GM12801 (cell line): ENCODE results near the gene MED10.

Experiments
- TF ChIP-seq, protein P1 (sequence below): IDR thresholded peaks from one replicate; pipeline ENCODE4 v1.5.1; 2011; ENCODE audit warnings: control low read depth; ENCODE audit not compliant: insufficient read length; ENCODE audit errors: extremely low read depth

The MED10 gene

DNA sequence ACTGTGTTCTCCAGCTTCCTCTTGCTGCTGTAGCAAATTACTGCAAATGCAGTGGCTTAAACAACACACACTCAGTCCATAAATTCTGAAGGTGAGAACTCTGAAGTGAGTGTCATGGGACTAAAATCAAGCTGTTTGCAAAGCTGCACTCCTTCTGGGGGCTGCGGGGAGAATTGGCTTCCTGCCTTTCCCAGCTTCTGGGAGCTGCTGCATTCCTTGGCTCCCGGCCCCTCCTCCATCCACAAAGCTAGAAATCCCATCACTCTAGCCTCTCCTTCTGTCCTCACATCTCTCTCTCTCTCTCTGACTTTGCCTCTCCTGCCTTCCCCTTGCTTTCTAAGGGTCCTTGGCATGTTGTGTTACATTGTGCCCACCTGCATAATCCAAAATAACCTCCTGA is 14.2 kb upstream of the MED10 start:
- TF ChIP-seq, protein P1, sequence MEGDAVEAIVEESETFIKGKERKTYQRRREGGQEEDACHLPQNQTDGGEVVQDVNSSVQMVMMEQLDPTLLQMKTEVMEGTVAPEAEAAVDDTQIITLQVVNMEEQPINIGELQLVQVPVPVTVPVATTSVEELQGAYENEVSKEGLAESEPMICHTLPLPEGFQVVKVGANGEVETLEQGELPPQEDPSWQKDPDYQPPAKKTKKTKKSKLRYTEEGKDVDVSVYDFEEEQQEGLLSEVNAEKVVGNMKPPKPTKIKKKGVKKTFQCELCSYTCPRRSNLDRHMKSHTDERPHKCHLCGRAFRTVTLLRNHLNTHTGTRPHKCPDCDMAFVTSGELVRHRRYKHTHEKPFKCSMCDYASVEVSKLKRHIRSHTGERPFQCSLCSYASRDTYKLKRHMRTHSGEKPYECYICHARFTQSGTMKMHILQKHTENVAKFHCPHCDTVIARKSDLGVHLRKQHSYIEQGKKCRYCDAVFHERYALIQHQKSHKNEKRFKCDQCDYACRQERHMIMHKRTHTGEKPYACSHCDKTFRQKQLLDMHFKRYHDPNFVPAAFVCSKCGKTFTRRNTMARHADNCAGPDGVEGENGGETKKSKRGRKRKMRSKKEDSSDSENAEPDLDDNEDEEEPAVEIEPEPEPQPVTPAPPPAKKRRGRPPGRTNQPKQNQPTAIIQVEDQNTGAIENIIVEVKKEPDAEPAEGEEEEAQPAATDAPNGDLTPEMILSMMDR = no peak

DNA sequence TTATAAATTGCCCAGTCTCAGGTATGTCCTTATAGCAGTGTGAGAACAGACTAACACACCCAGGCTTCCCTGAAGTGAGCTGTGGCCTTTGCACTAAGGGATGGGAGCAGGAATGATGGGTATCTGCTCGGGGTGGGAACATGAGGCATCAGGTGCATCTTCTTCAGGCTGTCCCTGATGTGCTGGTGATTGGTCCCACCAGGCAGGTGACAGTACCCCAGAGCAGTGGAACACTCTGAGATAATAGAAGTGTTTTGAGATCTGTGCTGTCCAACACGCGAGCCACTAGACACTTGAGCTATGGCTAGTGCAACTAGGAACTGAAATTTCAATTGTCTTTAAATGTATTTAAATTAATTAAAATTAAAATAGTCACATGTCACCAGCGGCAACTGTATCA is 12.8 kb upstream of the MED10 start:
- TF ChIP-seq, protein P1 = no peak

DNA sequence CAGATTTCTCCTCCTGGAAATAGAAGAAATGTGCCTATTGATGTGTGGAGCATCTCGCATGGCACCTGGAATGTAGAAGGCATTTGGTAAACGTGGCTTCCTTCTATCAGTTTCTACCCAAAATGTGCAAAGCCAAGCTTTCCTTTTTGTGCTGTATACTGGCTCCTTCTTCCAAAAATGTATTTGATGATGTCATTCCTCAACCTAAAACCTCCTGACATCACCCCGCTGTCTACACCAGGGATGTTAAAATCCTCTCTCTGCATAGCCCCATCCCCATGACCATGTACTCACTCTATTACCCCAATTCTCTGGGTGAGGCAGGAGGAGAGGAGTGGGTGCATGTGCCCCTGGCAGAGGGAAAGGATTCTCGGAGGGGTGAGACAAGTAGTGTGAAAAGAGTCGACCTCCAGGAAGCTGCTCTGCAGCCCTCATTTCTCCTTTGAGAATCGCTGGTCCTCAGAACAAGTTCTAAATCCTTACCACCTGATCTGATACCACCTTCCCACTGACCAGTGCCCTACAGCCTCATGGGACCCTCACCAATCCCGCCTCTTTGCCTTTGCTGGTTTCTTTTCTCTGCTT is 11.7 kb upstream of the MED10 start:
- TF ChIP-seq, protein P1 = no peak

DNA sequence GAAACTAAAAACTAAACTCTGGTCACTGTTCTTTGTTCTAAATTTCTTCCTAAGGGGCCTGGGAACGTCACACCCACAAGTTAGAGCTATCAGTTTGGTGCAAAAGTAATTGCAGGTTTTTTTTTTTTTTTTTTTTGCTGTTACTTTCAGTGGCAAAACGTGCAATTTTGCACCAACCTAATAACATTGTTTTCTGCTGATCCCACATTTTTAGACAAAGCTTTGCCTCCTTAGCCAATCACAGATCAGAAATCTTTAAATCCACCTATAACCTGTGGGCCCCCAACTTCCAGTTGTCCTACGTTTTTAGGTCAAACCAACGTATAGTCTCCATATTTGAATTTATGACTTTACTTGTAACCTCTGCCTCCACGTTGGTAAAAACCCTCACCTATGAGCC is 11.1 kb upstream of the MED10 start:
- TF ChIP-seq, protein P1 = no peak

DNA sequence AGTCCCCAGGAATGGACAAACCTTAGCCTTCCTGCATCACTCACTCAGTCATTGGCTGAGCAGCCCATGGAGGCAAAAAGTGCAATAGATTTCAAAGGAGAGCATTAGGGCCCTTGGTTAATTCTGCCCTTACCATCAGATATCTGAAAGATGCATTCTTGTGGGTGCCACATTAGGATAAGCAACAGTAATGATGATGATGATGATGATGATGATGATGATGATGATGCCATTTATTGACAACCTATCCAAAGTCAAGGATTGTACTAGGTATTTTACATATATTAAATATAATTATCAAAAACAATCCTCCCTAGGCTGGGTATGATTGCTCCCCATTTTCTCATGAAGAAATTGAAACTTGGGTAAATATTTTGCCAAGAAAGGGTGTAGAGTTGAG is 9.6 kb upstream of the MED10 start:
- TF ChIP-seq, protein P1 = no peak

DNA sequence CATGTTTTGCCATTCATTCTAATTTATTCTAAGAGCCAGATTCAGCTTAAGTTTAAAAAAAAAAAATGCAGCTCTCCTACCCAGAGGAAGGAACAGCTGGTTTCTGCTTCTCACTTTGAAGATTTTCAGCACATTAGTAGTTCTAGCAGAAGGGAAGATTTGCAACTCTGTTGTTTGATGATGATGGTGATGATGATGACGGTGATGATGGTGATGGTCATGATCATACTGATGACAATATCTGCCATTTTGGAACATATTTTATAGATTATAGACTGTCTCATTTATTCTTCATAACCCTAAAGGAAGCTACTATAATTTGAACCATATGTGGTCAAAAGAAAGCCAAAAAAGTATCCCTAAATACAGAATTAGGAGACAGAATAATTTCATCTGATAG is 7.9 kb upstream of the MED10 start:
- TF ChIP-seq, protein P1 = no peak

DNA sequence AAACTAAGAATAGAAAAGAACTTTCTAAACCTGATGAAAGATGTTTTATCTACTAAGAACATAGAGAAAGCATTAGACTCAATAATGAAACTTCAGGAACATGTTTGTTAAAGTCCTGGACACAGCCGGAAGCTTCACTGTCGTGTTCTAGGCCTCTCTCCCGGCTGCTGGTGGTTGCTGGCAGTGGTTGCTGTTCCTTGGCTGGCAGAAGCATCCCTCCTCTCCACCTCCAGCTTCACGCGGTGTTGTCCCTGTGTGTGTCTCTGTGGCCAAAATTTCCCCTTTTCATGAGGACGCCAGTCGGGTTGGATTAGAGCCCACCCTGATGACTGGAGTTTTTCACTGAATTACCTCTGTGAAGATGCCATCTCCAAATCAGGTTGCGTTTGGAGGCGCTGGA is 6.5 kb upstream of the MED10 start:
- TF ChIP-seq, protein P1 = no peak
